ENCODE data around the gene FHIP1A.

FHIP1A gene

GRCh38 chr4:151417766-151418376 is 8.9 kb downstream of the FHIP1A start:
- no peak for DNase-seq (ENCODE audit: low read depth in 3 of 3, low spot score in 1 of 3)

GRCh38 chr4:151418385-151418784 is 9.4 kb downstream of the FHIP1A start:
- no peak for DNase-seq (ENCODE audit: low read depth in 3 of 3, low spot score in 1 of 3)

- no peak for DNase-seq (ENCODE audit: low read depth in 3 of 3, low spot score in 1 of 3)
Observed at GRCh38 chr4:151418856-151419255, 9.9 kb downstream of the FHIP1A start.

- DNase-seq (ENCODE audit: low read depth in 3 of 3, low spot score in 1 of 3) = no peak
Observed at GRCh38 chr4:151420250-151420807, 11.4 kb downstream of the FHIP1A start.

GRCh38 chr4:151422854-151423253 is 13.9 kb downstream of the FHIP1A start:
- DNase-seq (ENCODE audit: low read depth in 3 of 3, low spot score in 1 of 3) = no peak

GRCh38 chr4:151426513-151426912 is 17.5 kb downstream of the FHIP1A start:
- DNase-seq (ENCODE audit: low read depth in 3 of 3, low spot score in 1 of 3) = no peak

- no peak for DNase-seq (ENCODE audit: low read depth in 3 of 3, low spot score in 1 of 3)
Observed at GRCh38 chr4:151427266-151427665, 18.3 kb downstream of the FHIP1A start.

- DNase-seq (ENCODE audit: low read depth in 3 of 3, low spot score in 1 of 3) = no peak
Observed at GRCh38 chr4:151428346-151428745, 19.4 kb downstream of the FHIP1A start.

GRCh38 chr4:151429957-151430570 is 21.1 kb downstream of the FHIP1A start:
- DNase-seq (ENCODE audit: low read depth in 3 of 3, low spot score in 1 of 3) = no peak

GRCh38 chr4:151430740-151431457 is 21.9 kb downstream of the FHIP1A start:
- DNase-seq (ENCODE audit: low read depth in 3 of 3, low spot score in 1 of 3) = no peak

- DNase-seq (ENCODE audit: low read depth in 3 of 3, low spot score in 1 of 3) = no peak
Observed at GRCh38 chr4:151431728-151432127, 22.8 kb downstream of the FHIP1A start.

GRCh38 chr4:151432654-151433053 is 23.7 kb downstream of the FHIP1A start:
- DNase-seq (ENCODE audit: low read depth in 3 of 3, low spot score in 1 of 3) = no peak

GRCh38 chr4:151434183-151434860 is 25.3 kb downstream of the FHIP1A start:
- DNase-seq (ENCODE audit: low read depth in 3 of 3, low spot score in 1 of 3) = no peak

GRCh38 chr4:151436093-151436518 is 27.1 kb downstream of the FHIP1A start:
- no peak for DNase-seq (ENCODE audit: low read depth in 3 of 3, low spot score in 1 of 3)

- DNase-seq (ENCODE audit: low read depth in 3 of 3, low spot score in 1 of 3) = no peak
Observed at GRCh38 chr4:151437505-151437904, 28.5 kb downstream of the FHIP1A start.

- DNase-seq (ENCODE audit: low read depth in 3 of 3, low spot score in 1 of 3) = no peak
Observed at GRCh38 chr4:151438154-151438553, 29.2 kb downstream of the FHIP1A start.

- no peak for DNase-seq (ENCODE audit: low read depth in 3 of 3, low spot score in 1 of 3)
Observed at GRCh38 chr4:151439320-151439719, 30.3 kb downstream of the FHIP1A start.

GRCh38 chr4:151442002-151442401 is 33.0 kb downstream of the FHIP1A start:
- DNase-seq (ENCODE audit: low read depth in 3 of 3, low spot score in 1 of 3) = no peak

- DNase-seq (ENCODE audit: low read depth in 3 of 3, low spot score in 1 of 3) = no peak
Observed at GRCh38 chr4:151443247-151443646, 34.3 kb downstream of the FHIP1A start.

- DNase-seq (ENCODE audit: low read depth in 3 of 3, low spot score in 1 of 3) = no peak
Observed at GRCh38 chr4:151443752-151444151, 34.8 kb downstream of the FHIP1A start.

- no peak for DNase-seq (ENCODE audit: low read depth in 3 of 3, low spot score in 1 of 3)
Observed at GRCh38 chr4:151446208-151446607, 37.2 kb downstream of the FHIP1A start.

- DNase-seq (ENCODE audit: low read depth in 3 of 3, low spot score in 1 of 3) = no peak
Observed at GRCh38 chr4:151454513-151454912, 45.5 kb downstream of the FHIP1A start.

Data from stimulated activated CD4-positive, alpha-beta T cell treated with anti-CD3 and anti-CD28 coated beads, TNF-alpha, amount 100 ng/mL, for 1 hour (primary cell).